ENCODE data around the gene NDRG3.

NDRG3 gene

GRCh38 chr20:36745927-36746659 lies at the start of gene NDRG3:
NDRG3 (minus strand) TSS chr20:36746090; CDS start chr20:36721735, 24,355 bp downstream.
- DNase-seq (ENCODE audit: low read depth, low spot score): peak; percentile 64
- H3K27ac ChIP-seq: no peak within 1 kb of the TSS

GRCh38 chr20:36794116-36794474 lies 48.2 kb upstream of the NDRG3 start:
- H3K27ac ChIP-seq: no peak overlapping the region
- DNase-seq (ENCODE audit: low read depth, low spot score): no peak

- DNase-seq (ENCODE audit: low read depth, low spot score): no peak
- no peak overlapping the region for H3K27ac ChIP-seq
Observed at GRCh38 chr20:36793294-36794115, 47.6 kb upstream of the NDRG3 start.

GRCh38 chr20:36792422-36792821 lies 46.5 kb upstream of the NDRG3 start:
- DNase-seq (ENCODE audit: low read depth, low spot score): no peak
- H3K27ac ChIP-seq: no peak overlapping the region

- no peak for DNase-seq (ENCODE audit: low read depth, low spot score)
- no peak overlapping the region for H3K27ac ChIP-seq
Observed at GRCh38 chr20:36791862-36792261, 46.0 kb upstream of the NDRG3 start.

GRCh38 chr20:36786663-36787062 lies 40.8 kb upstream of the NDRG3 start:
- no peak for DNase-seq (ENCODE audit: low read depth, low spot score)
- H3K27ac ChIP-seq: no peak overlapping the region

GRCh38 chr20:36786246-36786645 lies 40.4 kb upstream of the NDRG3 start:
- H3K27ac ChIP-seq: no peak overlapping the region
- DNase-seq (ENCODE audit: low read depth, low spot score): no peak

- no peak overlapping the region for H3K27ac ChIP-seq
- no peak for DNase-seq (ENCODE audit: low read depth, low spot score)
Observed at GRCh38 chr20:36785308-36785707, 39.4 kb upstream of the NDRG3 start.

GRCh38 chr20:36784900-36785299 lies 39.0 kb upstream of the NDRG3 start:
- no peak for DNase-seq (ENCODE audit: low read depth, low spot score)
- no peak overlapping the region for H3K27ac ChIP-seq

- no peak for DNase-seq (ENCODE audit: low read depth, low spot score)
- no peak overlapping the region for H3K27ac ChIP-seq
Observed at GRCh38 chr20:36784116-36784515, 38.2 kb upstream of the NDRG3 start.

GRCh38 chr20:36779656-36780025 lies 33.8 kb upstream of the NDRG3 start:
- no peak for DNase-seq (ENCODE audit: low read depth, low spot score)
- no peak overlapping the region for H3K27ac ChIP-seq

- DNase-seq (ENCODE audit: low read depth, low spot score): no peak
Observed at GRCh38 chr20:36778831-36779655, 33.2 kb upstream of the NDRG3 start.

GRCh38 chr20:36777576-36777975 lies 31.7 kb upstream of the NDRG3 start:
- no peak for DNase-seq (ENCODE audit: low read depth, low spot score)
- no peak overlapping the region for H3K27ac ChIP-seq

More at GRCh38 chr20:36778831-36779655, 33.2 kb upstream of the NDRG3 start:
- no peak overlapping the region for H3K27ac ChIP-seq

- H3K27ac ChIP-seq: no peak overlapping the region
- DNase-seq (ENCODE audit: low read depth, low spot score): no peak
Observed at GRCh38 chr20:36777167-36777566, 31.3 kb upstream of the NDRG3 start.

GRCh38 chr20:36775826-36776225 lies 29.9 kb upstream of the NDRG3 start:
- DNase-seq (ENCODE audit: low read depth, low spot score): no peak

GRCh38 chr20:36775196-36775595 lies 29.3 kb upstream of the NDRG3 start:
- no peak overlapping the region for H3K27ac ChIP-seq
- no peak for DNase-seq (ENCODE audit: low read depth, low spot score)

More at GRCh38 chr20:36775826-36776225, 29.9 kb upstream of the NDRG3 start:
- H3K27ac ChIP-seq: no peak overlapping the region

GRCh38 chr20:36773597-36774390 lies 27.9 kb upstream of the NDRG3 start, which contains the start of gene DSN1:
DSN1 (minus strand) TSS chr20:36773763; CDS start chr20:36771458, 2,305 bp downstream.
- DNase-seq (ENCODE audit: low read depth, low spot score): peak; percentile 69
- peak within 1 kb of the TSS; percentile 62 for H3K27ac ChIP-seq

GRCh38 chr20:36773107-36773596 lies 27.3 kb upstream of the NDRG3 start:
- DNase-seq (ENCODE audit: low read depth, low spot score): no peak
- peak overlapping the region; percentile 62 for H3K27ac ChIP-seq

GRCh38 chr20:36770680-36771079 lies 24.8 kb upstream of the NDRG3 start:
- no peak for DNase-seq (ENCODE audit: low read depth, low spot score)
- no peak overlapping the region for H3K27ac ChIP-seq
